ENCODE results near the gene VGF. TPM values are rescaled to one million over a fixed set of nuclear protein-coding genes. Genes with fewer than 3 reads are reported as not detected.
"Not testable (repeated sequence)": the region's sequence is repeated elsewhere in the genome, so short reads cannot be mapped to it uniquely, and the experiment has no call there.

The VGF gene
- total RNA-seq, 1 donor from 2014 or later, result 0.21 TPM

- no peaks in the 10 kb centered on the region for H3K9me3 Mint-ChIP-seq
- no peak overlapping the region for H3K27ac Mint-ChIP-seq
- intact Hi-C loops (cut with micrococcal nuclease), result loop anchor here (2.0 kb wide), 1 partner anchor 14 kb away; no protein-coding TSS in a partner anchor
- no peak for DNase-seq (ENCODE audit: low spot score)
- peaks cover 44% of the 10 kb centered on the region for H3K4me1 Mint-ChIP-seq (ENCODE audit: low read depth)
- peak overlapping the region; percentile 1 for H3K4me3 Mint-ChIP-seq
- peaks cover 47% of the 10 kb centered on the region for H3K27me3 Mint-ChIP-seq (ENCODE audit: insufficient read depth)
- no peaks in the 10 kb centered on the region for H3K36me3 Mint-ChIP-seq (ENCODE audit: low read depth)
These were observed 42.3 kb downstream of the VGF start for GRCh38 chr7:101122933-101123702.

- peak overlapping the region; percentile 50 for H3K27ac Mint-ChIP-seq
- H3K9me3 Mint-ChIP-seq, result no peaks in the 10 kb centered on the region
- peak overlapping the region; percentile 58 for H3K4me3 Mint-ChIP-seq
- no peak for DNase-seq (ENCODE audit: low spot score)
- H3K36me3 Mint-ChIP-seq (ENCODE audit: low read depth), result no peaks in the 10 kb centered on the region
- peaks cover 41% of the 10 kb centered on the region for H3K27me3 Mint-ChIP-seq (ENCODE audit: insufficient read depth)
- peaks cover 41% of the 10 kb centered on the region for H3K4me1 Mint-ChIP-seq (ENCODE audit: low read depth)
- intact Hi-C loops (cut with micrococcal nuclease), result loop anchor here (2.0 kb wide), 1 partner anchor 15 kb away; no protein-coding TSS in a partner anchor
These were observed 43.1 kb downstream of the VGF start for GRCh38 chr7:101121991-101122932.

- DNase-seq (ENCODE audit: low spot score); intact Hi-C loops (cut with micrococcal nuclease); H3K9me3 Mint-ChIP-seq; H3K36me3 Mint-ChIP-seq (ENCODE audit: low read depth); H3K27ac Mint-ChIP-seq: not testable (repeated sequence)
- peaks cover 34% of the 10 kb centered on the region for H3K4me1 Mint-ChIP-seq (ENCODE audit: low read depth)
- peak overlapping the region; percentile 58 for H3K4me3 Mint-ChIP-seq
- peaks cover 35% of the 10 kb centered on the region for H3K27me3 Mint-ChIP-seq (ENCODE audit: insufficient read depth)
These were observed 43.8 kb downstream of the VGF start for GRCh38 chr7:101121631-101121990.

- Mint-ChIP-seq H3K9me3 (no peaks in the 10 kb centered on the region), H3K27ac (no peak overlapping the region), H3K27me3 (ENCODE audit: insufficient read depth) (peaks cover 34% of the 10 kb centered on the region), H3K36me3 (ENCODE audit: low read depth) (no peaks in the 10 kb centered on the region), H3K4me3 (no peak overlapping the region), H3K4me1 (ENCODE audit: low read depth) (peaks cover 21% of the 10 kb centered on the region)
- DNase-seq (ENCODE audit: low spot score), result no peak
- intact Hi-C loops (cut with micrococcal nuclease), result no loop called here
These were observed 45.1 kb downstream of the VGF start for GRCh38 chr7:101120315-101120714.

- Mint-ChIP-seq H3K27me3 (ENCODE audit: insufficient read depth) (peaks cover 33% of the 10 kb centered on the region), H3K9me3 (no peaks in the 10 kb centered on the region), H3K4me3 (no peak overlapping the region), H3K36me3 (ENCODE audit: low read depth) (no peaks in the 10 kb centered on the region), H3K4me1 (ENCODE audit: low read depth) (peaks cover 17% of the 10 kb centered on the region), H3K27ac (no peak overlapping the region)
- no peak for DNase-seq (ENCODE audit: low spot score)
- intact Hi-C loops (cut with micrococcal nuclease), result no loop called here
These were observed 45.5 kb downstream of the VGF start for GRCh38 chr7:101119876-101120275.

- Mint-ChIP-seq H3K9me3 (no peaks in the 10 kb centered on the region), H3K36me3 (ENCODE audit: low read depth) (no peaks in the 10 kb centered on the region), H3K4me1 (ENCODE audit: low read depth) (peaks cover 10% of the 10 kb centered on the region), H3K27ac (no peak overlapping the region), H3K27me3 (ENCODE audit: insufficient read depth) (peaks cover 28% of the 10 kb centered on the region), H3K4me3 (no peak overlapping the region)
- DNase-seq (ENCODE audit: low spot score), result no peak
- intact Hi-C loops (cut with micrococcal nuclease), result no loop called here
These were observed 46.5 kb downstream of the VGF start for GRCh38 chr7:101118856-101119255.

GRCh38 chr7:101116898-101117297, 48.5 kb downstream of the VGF start:
- no peak overlapping the region for H3K27ac Mint-ChIP-seq
- no peaks in the 10 kb centered on the region for H3K9me3 Mint-ChIP-seq
- intact Hi-C loops (cut with micrococcal nuclease), result no loop called here
- peaks cover 2% of the 10 kb centered on the region for H3K4me1 Mint-ChIP-seq (ENCODE audit: low read depth)
- no peak for DNase-seq (ENCODE audit: low spot score)
- peaks cover 19% of the 10 kb centered on the region for H3K27me3 Mint-ChIP-seq (ENCODE audit: insufficient read depth)
- no peaks in the 10 kb centered on the region for H3K36me3 Mint-ChIP-seq (ENCODE audit: low read depth)
- no peak overlapping the region for H3K4me3 Mint-ChIP-seq

- Mint-ChIP-seq H3K27ac (no peak overlapping the region), H3K9me3 (no peaks in the 10 kb centered on the region), H3K27me3 (ENCODE audit: insufficient read depth) (peaks cover 12% of the 10 kb centered on the region), H3K4me3 (no peak overlapping the region), H3K4me1 (ENCODE audit: low read depth) (no peaks in the 10 kb centered on the region), H3K36me3 (ENCODE audit: low read depth) (no peaks in the 10 kb centered on the region)
- intact Hi-C loops (cut with micrococcal nuclease), result no loop called here
- no peak for DNase-seq (ENCODE audit: low spot score)
These were observed 50.2 kb downstream of the VGF start for GRCh38 chr7:101115215-101115614.

GRCh38 chr7:101114492-101114891, 50.9 kb downstream of the VGF start:
- Mint-ChIP-seq H3K4me3 (no peak overlapping the region), H3K27me3 (ENCODE audit: insufficient read depth) (peaks cover 7% of the 10 kb centered on the region), H3K9me3 (no peaks in the 10 kb centered on the region), H3K27ac (no peak overlapping the region), H3K36me3 (ENCODE audit: low read depth) (no peaks in the 10 kb centered on the region), H3K4me1 (ENCODE audit: low read depth) (no peaks in the 10 kb centered on the region)
- intact Hi-C loops (cut with micrococcal nuclease), result no loop called here
- DNase-seq (ENCODE audit: low spot score), result no peak

- Mint-ChIP-seq H3K4me3 (no peak overlapping the region), H3K27me3 (ENCODE audit: insufficient read depth) (peaks cover 7% of the 10 kb centered on the region), H3K4me1 (ENCODE audit: low read depth) (no peaks in the 10 kb centered on the region), H3K9me3 (no peaks in the 10 kb centered on the region), H3K27ac (no peak overlapping the region), H3K36me3 (ENCODE audit: low read depth) (no peaks in the 10 kb centered on the region)
- DNase-seq (ENCODE audit: low spot score), result no peak
- intact Hi-C loops (cut with micrococcal nuclease), result no loop called here
These were observed 51.5 kb downstream of the VGF start for GRCh38 chr7:101113836-101114235.

- H3K36me3 Mint-ChIP-seq (ENCODE audit: low read depth); intact Hi-C loops (cut with micrococcal nuclease); H3K9me3 Mint-ChIP-seq; DNase-seq (ENCODE audit: low spot score); H3K27ac Mint-ChIP-seq; H3K27me3 Mint-ChIP-seq (ENCODE audit: insufficient read depth); H3K4me1 Mint-ChIP-seq (ENCODE audit: low read depth); H3K4me3 Mint-ChIP-seq: not testable (repeated sequence)
These were observed 52.2 kb downstream of the VGF start for GRCh38 chr7:101113140-101113539.
